ENCODE results near the gene DTWD1. TPM values are rescaled to one million over a fixed set of nuclear protein-coding genes. Genes with fewer than 3 reads are reported as not detected.

Gene DTWD1
- total RNA-seq, 1 experiment from 2014 or later: 32.5 TPM

DNA sequence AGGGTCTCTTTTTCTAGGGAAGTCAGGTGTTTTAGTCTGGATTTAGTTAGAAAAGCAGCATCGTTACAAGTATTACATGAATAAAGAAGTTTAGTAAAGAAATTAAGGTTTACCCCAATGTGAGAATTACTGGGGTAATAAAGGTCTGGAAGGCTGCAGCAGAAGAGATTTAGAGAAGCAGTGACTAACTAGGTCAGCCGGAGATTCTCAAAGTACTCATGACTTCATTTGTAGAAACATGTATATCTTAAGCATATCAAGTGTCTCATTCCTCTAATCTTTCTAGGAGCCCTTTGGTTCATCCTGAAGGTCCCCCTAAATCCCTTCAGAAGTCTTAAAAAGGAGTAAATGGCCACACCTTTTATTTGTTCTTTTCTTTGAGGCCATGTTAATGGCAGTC lies 26.0 kb downstream of the DTWD1 start (continued):
- TF ChIP-seq CTCF (IDR thresholded peaks at IDR 0.05) (no peak), ATF1 (CRISPR knock-in tag; IDR thresholded peaks at IDR 0.05) (no peak), HMGA2 (CRISPR knock-in tag; IDR thresholded peaks at IDR 0.05) (no peak), NFE2L1 (CRISPR knock-in tag; IDR thresholded peaks at IDR 0.05) (no peak), AFF4 (CRISPR knock-in tag; IDR thresholded peaks at IDR 0.05; ENCODE audit: borderline replicate concordance) (no peak), NFYB (CRISPR knock-in tag; conservative IDR thresholded peaks at IDR 0.05; ENCODE audit: low read depth) (no peak), USF1 (CRISPR knock-in tag; IDR thresholded peaks at IDR 0.05) (no peak)

- H3K9me3 Mint-ChIP-seq: peaks cover 36% of the 10 kb centered on the region
- no peak for DNase-seq (ENCODE audit: low spot score)
- H3K4me1 Mint-ChIP-seq: no peaks in the 10 kb centered on the region
- CTCF ChIA-PET: no interaction called here
- H3K27ac Mint-ChIP-seq: no peak overlapping the region
- no peak for ATAC-seq
- TF ChIP-seq SMAD4 (CRISPR knock-in tag; IDR thresholded peaks at IDR 0.05): no peak
- TF ChIP-seq RELA (CRISPR knock-in tag; IDR thresholded peaks at IDR 0.05; ENCODE audit: borderline replicate concordance): no peak
- TF ChIP-seq JAZF1 (CRISPR knock-in tag; IDR thresholded peaks at IDR 0.05): no peak
- no peak for TF ChIP-seq SP1 (CRISPR knock-in tag; conservative IDR thresholded peaks at IDR 0.05)
- TF ChIP-seq SMAD3 (CRISPR knock-in tag; IDR thresholded peaks at IDR 0.05; ENCODE audit: borderline replicate concordance): no peak
- no peak for TF ChIP-seq MYBL2 (CRISPR knock-in tag; IDR thresholded peaks at IDR 0.05)
- TF ChIP-seq SOX15 (CRISPR knock-in tag; IDR thresholded peaks at IDR 0.05): no peak
- TF ChIP-seq ZNF263 (CRISPR knock-in tag; IDR thresholded peaks at IDR 0.05; ENCODE audit: low read depth): no peak
- TF ChIP-seq NFATC4 (CRISPR knock-in tag; IDR thresholded peaks at IDR 0.05): no peak
- no peak for TF ChIP-seq TCF7 (CRISPR knock-in tag; IDR thresholded peaks at IDR 0.05; ENCODE audit: low read depth)
- TF ChIP-seq, protein P1, sequence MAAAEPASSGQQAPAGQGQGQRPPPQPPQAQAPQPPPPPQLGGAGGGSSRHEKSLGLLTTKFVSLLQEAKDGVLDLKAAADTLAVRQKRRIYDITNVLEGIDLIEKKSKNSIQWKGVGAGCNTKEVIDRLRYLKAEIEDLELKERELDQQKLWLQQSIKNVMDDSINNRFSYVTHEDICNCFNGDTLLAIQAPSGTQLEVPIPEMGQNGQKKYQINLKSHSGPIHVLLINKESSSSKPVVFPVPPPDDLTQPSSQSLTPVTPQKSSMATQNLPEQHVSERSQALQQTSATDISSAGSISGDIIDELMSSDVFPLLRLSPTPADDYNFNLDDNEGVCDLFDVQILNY (CRISPR knock-in tag; IDR thresholded peaks at IDR 0.05): no peak
- no peak for TF ChIP-seq AR (CRISPR knock-in tag; IDR thresholded peaks at IDR 0.05)
- no peak for TF ChIP-seq GRHL2 (CRISPR knock-in tag; IDR thresholded peaks at IDR 0.05; ENCODE audit: insufficient replicate concordance, severe bottlenecking)
- no peak for TF ChIP-seq ESRRA (CRISPR knock-in tag; IDR thresholded peaks at IDR 0.05; ENCODE audit: borderline replicate concordance)
- peaks cover 26% of the 10 kb centered on the region for H3K36me3 Mint-ChIP-seq
- no peak overlapping the region for H3K4me3 Mint-ChIP-seq
- no peaks in the 10 kb centered on the region; the same call in 1 of the 2 replicates for H3K27me3 Mint-ChIP-seq (ENCODE audit: low read depth)
- POLR2A ChIA-PET: no interaction called here
Observed at GRCh38 chr15:49649987-49650386, 29.1 kb downstream of the DTWD1 start.

All from WTC11 (cell line).